ENCODE data around the gene LRMDA. TPM values are rescaled to one million over a fixed set of nuclear protein-coding genes. Genes with fewer than 3 reads are reported as not detected.

The LRMDA gene
- total and polyA plus RNA-seq, 2 donors (not counting 3 experiments of a cell fraction or from before 2014, with no cell fraction given), result 9.7 to 18.0 TPM

DNA sequence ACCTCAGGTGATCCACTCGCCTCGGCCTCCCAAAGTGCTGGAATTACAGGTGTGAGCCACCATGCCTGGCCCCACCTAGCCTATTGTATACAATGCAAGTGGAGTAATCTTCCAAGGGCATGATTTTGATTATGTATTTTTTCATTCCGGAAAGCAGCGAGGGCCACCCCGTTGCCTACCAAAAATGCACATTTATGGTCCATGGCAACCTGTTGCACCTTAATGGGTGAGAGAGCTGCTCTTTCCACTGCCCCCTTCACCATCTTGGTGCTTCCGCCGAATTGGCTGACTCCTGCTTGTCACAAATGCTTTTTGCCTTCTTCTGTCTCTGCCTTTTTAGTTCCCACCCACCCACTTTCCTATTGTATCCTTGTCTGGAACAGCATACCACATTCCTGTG is 699.5 kb downstream of the LRMDA start:
- Histone ChIP-seq H3K79me2 (ENCODE audit: control insufficient read depth, insufficient read depth, low read length) (no peaks in the 10 kb centered on the region), H2AFZ (ENCODE audit: low read depth, low read length) (no peak overlapping the region), H3K4me2 (ENCODE audit: insufficient read depth, low read length) (no peak overlapping the region), H3K4me3 (replicated peaks in 1 of 3; ENCODE audit: insufficient read depth in 1 of 3, low read depth in 1 of 3, low read length in 3 of 3) (no peak overlapping the region), H4K20me1 (replicated peaks; ENCODE audit: control insufficient read depth, extremely low read depth, insufficient read depth, low read length) (no peaks in the 10 kb centered on the region), H3K36me3 (ENCODE audit: control insufficient read depth in 2 of 2, extremely low read depth in 1 of 2, insufficient read depth in 2 of 2, low read length in 2 of 2) (no peaks in the 10 kb centered on the region), H3K9ac (replicated peaks; ENCODE audit: extremely low read depth, insufficient read depth, low read length) (no peak overlapping the region), H3K27ac (ENCODE audit: insufficient read depth, low read depth, low read length) (no peak overlapping the region), H3K9me1 (replicated peaks; ENCODE audit: control insufficient read depth, extremely low read depth, insufficient read depth, low read length) (no peaks in the 10 kb centered on the region), H3K27me3 (ENCODE audit: control insufficient read depth in 2 of 2, insufficient read depth in 2 of 2, low read length in 2 of 2) (no peaks in the 10 kb centered on the region), H3K4me1 (ENCODE audit: control insufficient read depth, extremely low read depth, insufficient read depth, low read length) (no peaks in the 10 kb centered on the region), H3K9me3 (replicated peaks; ENCODE audit: control insufficient read depth, insufficient read depth, low read length) (no peaks in the 10 kb centered on the region)
- intact Hi-C loops (cut with micrococcal nuclease), result no loop called here
- POLR2A ChIA-PET, result no interaction called here
- DNase-seq (ENCODE audit: low read depth, low spot score), result no peak
- BruUV-seq (replicated peaks), result no TSS peak
- no peak for TF ChIP-seq POLR2A (IDR thresholded peaks at IDR 0.05; ENCODE audit: low read depth, low read length)
- TF ChIP-seq GATA2 (IDR thresholded peaks at IDR 0.05; ENCODE audit: insufficient read depth, insufficient read length, low read depth, low read length), result no peak
- no peak for TF ChIP-seq MYC (IDR thresholded peaks at IDR 0.05; ENCODE audit: low read depth, low read length)
- TF ChIP-seq POLR2AphosphoS5 (IDR thresholded peaks at IDR 0.05; ENCODE audit: insufficient read depth, low read depth, low read length), result no peak
- TF ChIP-seq JUN (IDR thresholded peaks at IDR 0.05; ENCODE audit: borderline replicate concordance, insufficient read depth, insufficient read length, low read depth), result no peak
- no peak for TF ChIP-seq FOS (IDR thresholded peaks at IDR 0.05; ENCODE audit: borderline replicate concordance, insufficient read depth, low read length)
- TF ChIP-seq, protein P1, sequence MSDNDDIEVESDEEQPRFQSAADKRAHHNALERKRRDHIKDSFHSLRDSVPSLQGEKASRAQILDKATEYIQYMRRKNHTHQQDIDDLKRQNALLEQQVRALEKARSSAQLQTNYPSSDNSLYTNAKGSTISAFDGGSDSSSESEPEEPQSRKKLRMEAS (IDR thresholded peaks at IDR 0.05; ENCODE audit: insufficient read depth, insufficient read length), result no peak
- TF ChIP-seq, protein P2, sequence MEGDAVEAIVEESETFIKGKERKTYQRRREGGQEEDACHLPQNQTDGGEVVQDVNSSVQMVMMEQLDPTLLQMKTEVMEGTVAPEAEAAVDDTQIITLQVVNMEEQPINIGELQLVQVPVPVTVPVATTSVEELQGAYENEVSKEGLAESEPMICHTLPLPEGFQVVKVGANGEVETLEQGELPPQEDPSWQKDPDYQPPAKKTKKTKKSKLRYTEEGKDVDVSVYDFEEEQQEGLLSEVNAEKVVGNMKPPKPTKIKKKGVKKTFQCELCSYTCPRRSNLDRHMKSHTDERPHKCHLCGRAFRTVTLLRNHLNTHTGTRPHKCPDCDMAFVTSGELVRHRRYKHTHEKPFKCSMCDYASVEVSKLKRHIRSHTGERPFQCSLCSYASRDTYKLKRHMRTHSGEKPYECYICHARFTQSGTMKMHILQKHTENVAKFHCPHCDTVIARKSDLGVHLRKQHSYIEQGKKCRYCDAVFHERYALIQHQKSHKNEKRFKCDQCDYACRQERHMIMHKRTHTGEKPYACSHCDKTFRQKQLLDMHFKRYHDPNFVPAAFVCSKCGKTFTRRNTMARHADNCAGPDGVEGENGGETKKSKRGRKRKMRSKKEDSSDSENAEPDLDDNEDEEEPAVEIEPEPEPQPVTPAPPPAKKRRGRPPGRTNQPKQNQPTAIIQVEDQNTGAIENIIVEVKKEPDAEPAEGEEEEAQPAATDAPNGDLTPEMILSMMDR (IDR thresholded peaks at IDR 0.05; ENCODE audit: extremely low read depth in 1 of 2, insufficient read depth in 1 of 2, low read depth in 1 of 2, low read length in 2 of 2), result no peak
- CTCF ChIA-PET, result no interaction called here
- dilution Hi-C loops (cut with MboI; ENCODE audit: extremely low pct_ligation_motif_present, low sequenced_read_pairs), result no loop called here
- FAIRE-seq, result no peak
